Esophagus muscularis mucosa (tissue), 4 donors: Measurements from ENCODE around the gene CSTF2T. TPM values are rescaled to one million over a fixed set of nuclear protein-coding genes. Genes with fewer than 3 reads are reported as not detected.

Experiments used
- DNase-seq: peaks from one replicate; pipeline ENCODE4 v3.0.0-alpha.2; 2017; ENCODE audit errors: extremely low spot score
- H3K27ac ChIP-seq, 4 donors: fragments of 200-600 bp; sonication (generic); replicated peaks in 1 of 4; 1 replicate in 3 of 4; 2 replicates in 1 of 4; pipeline ENCODE4 v1.5.1; 2016 to 2019; ENCODE audit warnings: mild to moderate bottlenecking in 1 of 4
- H3K27me3 ChIP-seq, 4 donors: fragments of 200-600 bp; sonication (generic); one replicate each; pipeline versions ENCODE4 v1.5.1 to v1.6.0; 2016 to 2019
- H3K36me3 ChIP-seq, 4 donors: fragments of 200-600 bp; sonication (generic); one replicate each; pipeline ENCODE4 v1.5.1; 2016 to 2019
- H3K4me1 ChIP-seq, 4 donors: fragments of 200-600 bp; sonication (generic); one replicate each; pipeline ENCODE4 v1.5.1; 2016 to 2019
- H3K4me3 ChIP-seq, 4 donors: fragments of 200-600 bp; sonication (generic); 1 replicate in 2 of 4; 2 replicates in 2 of 4; pipeline ENCODE4 v1.5.1; 2016 to 2019; ENCODE audit warnings: mild to moderate bottlenecking in 4 of 4, moderate library complexity in 1 of 4
- H3K9me3 ChIP-seq, 4 donors: fragments of 200-600 bp; sonication (generic); 1 replicate in 3 of 4; 2 replicates in 1 of 4; pipeline ENCODE4 v1.5.1; 2016 to 2019
- EP300 ChIP-seq: sonication (generic); formaldehyde crosslinking; IDR thresholded peaks from one replicate; pipeline ENCODE4 v1.6.1; 2017; ENCODE audit warnings: antibody characterized with exemption
- POLR2A ChIP-seq: fragments of 450-650 bp; IDR thresholded peaks from one replicate; pipeline ENCODE4 v1.6.1; 2017; ENCODE audit warnings: antibody characterized with exemption, moderate library complexity, mild to moderate bottlenecking, low read depth
- POLR2AphosphoS5 ChIP-seq, 2 donors: sonication (generic); formaldehyde crosslinking; IDR thresholded peaks; one replicate each; pipeline ENCODE4 v1.6.1; 2017; ENCODE audit warnings: antibody characterized with exemption in 2 of 2
- WGBS: methylation state at CpG from one replicate; pipeline ENCODE4 v1.1.5; 2018; 5-methylcytosine and 5-hydroxymethylcytosine counted together
- intact Hi-C: fragments of 100-400 bp; cut with DNase I; formaldehyde crosslinking; loops from one replicate; pipeline ENCODE4 v1.15.1; 2023
- total RNA-seq, 4 donors: library from RNA; depleted of rRNA; stranded (reverse); fragments of >200 nt; gene quantifications; one replicate each; pipeline versions ENCODE4 v1.1.0 to v1.2.1, GENCODE V29; 2016
- TF ChIP-seq, protein P1 (sequence below), 3 experiments: fragments of 200-600 bp in 2 of 3; fragments of 450-650 bp in 1 of 3; sonication (generic) in 2 of 3; IDR thresholded peaks; one replicate each; pipeline ENCODE4 v1.5.1; 2017 to 2019; ENCODE audit warnings: antibody characterized with exemption in 3 of 3, mild to moderate bottlenecking in 2 of 3, moderate library complexity in 1 of 3

CSTF2T gene, protein sequence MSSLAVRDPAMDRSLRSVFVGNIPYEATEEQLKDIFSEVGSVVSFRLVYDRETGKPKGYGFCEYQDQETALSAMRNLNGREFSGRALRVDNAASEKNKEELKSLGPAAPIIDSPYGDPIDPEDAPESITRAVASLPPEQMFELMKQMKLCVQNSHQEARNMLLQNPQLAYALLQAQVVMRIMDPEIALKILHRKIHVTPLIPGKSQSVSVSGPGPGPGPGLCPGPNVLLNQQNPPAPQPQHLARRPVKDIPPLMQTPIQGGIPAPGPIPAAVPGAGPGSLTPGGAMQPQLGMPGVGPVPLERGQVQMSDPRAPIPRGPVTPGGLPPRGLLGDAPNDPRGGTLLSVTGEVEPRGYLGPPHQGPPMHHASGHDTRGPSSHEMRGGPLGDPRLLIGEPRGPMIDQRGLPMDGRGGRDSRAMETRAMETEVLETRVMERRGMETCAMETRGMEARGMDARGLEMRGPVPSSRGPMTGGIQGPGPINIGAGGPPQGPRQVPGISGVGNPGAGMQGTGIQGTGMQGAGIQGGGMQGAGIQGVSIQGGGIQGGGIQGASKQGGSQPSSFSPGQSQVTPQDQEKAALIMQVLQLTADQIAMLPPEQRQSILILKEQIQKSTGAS
- 10 to 100 TPM; 18.3 to 35.1 (median 25.5) TPM for total RNA-seq

DNA sequence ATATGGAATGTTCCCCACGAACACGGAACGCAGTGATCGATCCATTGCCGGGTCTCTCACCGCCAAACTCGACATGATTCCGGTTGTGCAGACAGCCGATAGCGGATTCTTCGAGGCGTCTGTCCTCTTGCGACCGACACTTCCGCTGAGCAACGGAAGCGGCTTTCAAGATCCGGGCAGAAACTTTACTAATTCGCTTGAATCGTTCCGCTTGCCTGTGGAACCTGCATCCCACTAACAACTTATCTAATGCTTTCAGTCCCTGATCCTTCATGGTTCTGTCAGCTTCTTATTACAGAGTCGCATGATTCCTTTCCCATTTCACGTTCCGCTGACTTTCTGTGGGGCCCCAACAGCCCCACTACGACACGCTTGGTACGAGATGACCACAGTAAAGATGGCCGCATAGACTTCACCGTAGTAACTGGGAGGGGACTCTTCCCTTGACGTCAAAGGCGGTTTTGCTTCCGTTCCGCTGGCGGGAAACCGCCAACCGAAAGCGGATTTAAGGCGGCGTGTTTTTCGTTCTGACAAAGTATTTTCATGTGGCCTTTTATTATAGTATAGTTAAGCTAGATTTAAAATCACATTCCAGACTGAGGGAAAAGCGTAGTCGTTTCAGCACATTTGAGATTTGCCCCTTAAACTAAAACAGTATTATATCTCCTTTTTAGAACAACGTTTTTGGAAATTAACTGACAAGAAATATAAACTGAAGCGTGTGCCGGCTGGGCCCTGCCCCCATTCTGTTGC is at the start of gene CSTF2T:
CSTF2T (minus strand) TSS at position 121 of the 753 bp plus-strand sequence; CDS start at position 75, 46 bp downstream.
- intact Hi-C loops = loop anchor here (10.0 kb wide), 1 partner anchor 635 kb away; no protein-coding TSS in a partner anchor
- Histone ChIP-seq H3K4me3 (peak within 1 kb of the TSS; percentile 73 to 85 (median 81)), H3K4me1 (peaks cover 42 to 50% (median 43%) of the 10 kb centered on the region in 4 donors), H3K27me3 (no peaks in the 10 kb centered on the region), H3K36me3 (peaks cover 0 to 12% (median 5%) of the 10 kb centered on the region in 4 donors), H3K9me3 (no peaks in the 10 kb centered on the region), H3K27ac (peak within 1 kb of the TSS; percentile 82 to 93 (median 88))
- DNase-seq = peak; percentile 96
- TF ChIP-seq POLR2A = peak; percentile 54
- TF ChIP-seq POLR2AphosphoS5 (IDR thresholded peaks at IDR 0.05) = peak; percentile 74 to 88
- TF ChIP-seq, protein P1, sequence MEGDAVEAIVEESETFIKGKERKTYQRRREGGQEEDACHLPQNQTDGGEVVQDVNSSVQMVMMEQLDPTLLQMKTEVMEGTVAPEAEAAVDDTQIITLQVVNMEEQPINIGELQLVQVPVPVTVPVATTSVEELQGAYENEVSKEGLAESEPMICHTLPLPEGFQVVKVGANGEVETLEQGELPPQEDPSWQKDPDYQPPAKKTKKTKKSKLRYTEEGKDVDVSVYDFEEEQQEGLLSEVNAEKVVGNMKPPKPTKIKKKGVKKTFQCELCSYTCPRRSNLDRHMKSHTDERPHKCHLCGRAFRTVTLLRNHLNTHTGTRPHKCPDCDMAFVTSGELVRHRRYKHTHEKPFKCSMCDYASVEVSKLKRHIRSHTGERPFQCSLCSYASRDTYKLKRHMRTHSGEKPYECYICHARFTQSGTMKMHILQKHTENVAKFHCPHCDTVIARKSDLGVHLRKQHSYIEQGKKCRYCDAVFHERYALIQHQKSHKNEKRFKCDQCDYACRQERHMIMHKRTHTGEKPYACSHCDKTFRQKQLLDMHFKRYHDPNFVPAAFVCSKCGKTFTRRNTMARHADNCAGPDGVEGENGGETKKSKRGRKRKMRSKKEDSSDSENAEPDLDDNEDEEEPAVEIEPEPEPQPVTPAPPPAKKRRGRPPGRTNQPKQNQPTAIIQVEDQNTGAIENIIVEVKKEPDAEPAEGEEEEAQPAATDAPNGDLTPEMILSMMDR (IDR thresholded peaks at IDR 0.05) = no peak
- peak; percentile 28 for TF ChIP-seq EP300
- WGBS = under 1% methylated on average over 45 of the region's 45 CpGs

DNA sequence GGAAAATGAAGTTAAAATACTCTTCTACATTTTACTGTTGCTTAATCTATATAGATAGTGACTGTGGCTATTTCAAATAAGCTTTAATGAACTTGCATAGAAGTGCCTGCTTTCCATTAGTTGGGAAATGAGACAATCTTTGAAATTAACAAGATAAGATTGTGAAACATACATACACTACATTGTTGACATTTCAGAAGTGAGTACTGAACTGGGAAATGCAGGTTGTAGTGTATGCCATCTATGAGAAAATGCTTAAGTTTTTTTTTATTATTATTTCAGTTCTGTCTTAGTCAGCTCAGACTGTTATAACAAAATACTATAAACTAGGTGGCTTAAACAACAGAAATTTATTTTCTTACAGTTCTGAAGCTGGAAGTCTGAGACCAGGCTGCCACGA is 49.6 kb upstream of the CSTF2T start:
- intact Hi-C loops = no loop called here
- Histone ChIP-seq H3K4me3 (no peak overlapping the region), H3K27me3 (no peaks in the 10 kb centered on the region), H3K27ac (no peak overlapping the region), H3K36me3 (no peaks in the 10 kb centered on the region), H3K9me3 (no peaks in the 10 kb centered on the region), H3K4me1 (peaks cover 0 to 8% (median 2%) of the 10 kb centered on the region in 4 donors)
- TF ChIP-seq, protein P1 (IDR thresholded peaks at IDR 0.05) = no peak
- TF ChIP-seq EP300 (no peak), POLR2A (no peak), POLR2AphosphoS5 (IDR thresholded peaks at IDR 0.05) (no peak)
- 95% methylated on average over 1 of the region's 1 CpG for WGBS
- no peak for DNase-seq

GRCh38 chr10:51747216-51747615 is 47.8 kb upstream of the CSTF2T start:
- H3K4me3 ChIP-seq = no peak overlapping the region
- no peaks in the 10 kb centered on the region for H3K9me3 ChIP-seq
- 100% methylated on average over 1 of the region's 1 CpG for WGBS
- intact Hi-C loops = no loop called here
- peaks cover 0 to 8% (median 2%) of the 10 kb centered on the region in 4 donors for H3K4me1 ChIP-seq
- no peaks in the 10 kb centered on the region for H3K27me3 ChIP-seq
- no peaks in the 10 kb centered on the region for H3K36me3 ChIP-seq
- no peak overlapping the region for H3K27ac ChIP-seq
- no peak for DNase-seq
- no peak for TF ChIP-seq POLR2AphosphoS5 (IDR thresholded peaks at IDR 0.05)
- TF ChIP-seq EP300 = no peak
- TF ChIP-seq, protein P1 (IDR thresholded peaks at IDR 0.05) = no peak
- TF ChIP-seq POLR2A = no peak

DNA sequence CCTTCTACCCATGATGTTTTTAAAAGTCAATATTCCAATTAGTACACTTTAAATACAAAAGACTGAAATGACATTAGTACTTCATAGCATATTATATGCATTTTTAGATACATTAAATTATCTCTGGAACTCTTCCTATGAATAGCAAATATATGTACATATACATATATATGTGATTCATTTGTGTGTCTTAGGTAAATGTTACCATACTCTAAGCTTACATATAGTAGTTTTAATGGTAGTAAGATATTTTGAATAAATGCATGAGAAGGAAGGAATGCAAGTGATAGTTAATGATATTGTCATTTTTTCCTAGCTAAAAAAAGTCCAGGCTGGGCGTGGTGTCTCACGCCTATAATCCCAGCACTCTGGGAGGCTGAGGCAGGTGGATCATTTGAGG is 46.0 kb upstream of the CSTF2T start:
- Histone ChIP-seq H3K9me3 (no peaks in the 10 kb centered on the region), H3K4me3 (no peak overlapping the region), H3K27ac (no peak overlapping the region), H3K27me3 (no peaks in the 10 kb centered on the region), H3K4me1 (peaks cover 0 to 15% (median 4%) of the 10 kb centered on the region in 4 donors), H3K36me3 (no peaks in the 10 kb centered on the region)
- intact Hi-C loops = no loop called here
- no peak for DNase-seq
- TF ChIP-seq, protein P1 (IDR thresholded peaks at IDR 0.05) = no peak
- TF ChIP-seq POLR2AphosphoS5 (IDR thresholded peaks at IDR 0.05) (no peak), EP300 (no peak), POLR2A (no peak)
- WGBS = 98% methylated on average over 2 of the region's 2 CpGs
